GM12878 (cell line): ENCODE data around the gene PAK5.

Source experiments
- POLR2AphosphoS5 ChIP-seq: IDR thresholded peaks from 2 replicates; pipeline ENCODE4 v1.6.1; 2011; ENCODE audit warnings: mild to moderate bottlenecking, low read length, inconsistent platforms
- TF ChIP-seq, protein P1 (sequence below), 3 experiments: IDR thresholded peaks in 2 of 3; conservative IDR thresholded peaks in 1 of 3; 2 replicates each; pipeline ENCODE4 v1.5.1; 2011; ENCODE audit warnings: low read depth in 3 of 3, low read length in 3 of 3, mild to moderate bottlenecking in 3 of 3, control low read depth in 2 of 3, moderate library complexity in 2 of 3, inconsistent platforms in 1 of 3, mixed read lengths in 1 of 3; ENCODE audit not compliant: control insufficient read depth in 2 of 3, insufficient read depth in 1 of 3; ENCODE audit errors: extremely low read depth in 1 of 3
- TF ChIP-seq, protein P2 (sequence below): IDR thresholded peaks from 2 replicates; pipeline ENCODE4 v1.6.1; 2011; ENCODE audit warnings: low read depth, low read length, improper control_type of control experiment, borderline replicate concordance
- TF ChIP-seq, protein P3 (sequence below): IDR thresholded peaks from 2 replicates; pipeline ENCODE4 v1.6.1; 2012; ENCODE audit warnings: low read depth, low read length, improper control_type of control experiment

DNA sequence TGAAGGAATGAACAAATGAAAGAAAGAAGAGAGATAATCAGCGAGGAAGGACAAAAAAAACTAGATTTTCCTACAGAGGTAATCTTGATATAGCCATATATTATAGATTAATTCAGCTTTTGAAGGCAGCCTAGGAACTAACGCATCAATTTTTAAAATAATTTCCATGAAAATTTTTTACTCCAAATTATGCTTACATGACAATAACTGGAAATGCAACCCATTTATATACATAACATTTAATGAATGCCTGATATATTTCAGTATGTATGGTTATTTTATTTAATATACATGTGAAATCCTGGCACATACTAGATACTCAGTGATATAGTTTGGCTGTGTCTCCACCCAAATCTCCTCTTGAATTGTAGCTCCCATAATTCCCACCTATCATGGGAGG lies 166.8 kb downstream of the PAK5 start:
- TF ChIP-seq, protein P1, sequence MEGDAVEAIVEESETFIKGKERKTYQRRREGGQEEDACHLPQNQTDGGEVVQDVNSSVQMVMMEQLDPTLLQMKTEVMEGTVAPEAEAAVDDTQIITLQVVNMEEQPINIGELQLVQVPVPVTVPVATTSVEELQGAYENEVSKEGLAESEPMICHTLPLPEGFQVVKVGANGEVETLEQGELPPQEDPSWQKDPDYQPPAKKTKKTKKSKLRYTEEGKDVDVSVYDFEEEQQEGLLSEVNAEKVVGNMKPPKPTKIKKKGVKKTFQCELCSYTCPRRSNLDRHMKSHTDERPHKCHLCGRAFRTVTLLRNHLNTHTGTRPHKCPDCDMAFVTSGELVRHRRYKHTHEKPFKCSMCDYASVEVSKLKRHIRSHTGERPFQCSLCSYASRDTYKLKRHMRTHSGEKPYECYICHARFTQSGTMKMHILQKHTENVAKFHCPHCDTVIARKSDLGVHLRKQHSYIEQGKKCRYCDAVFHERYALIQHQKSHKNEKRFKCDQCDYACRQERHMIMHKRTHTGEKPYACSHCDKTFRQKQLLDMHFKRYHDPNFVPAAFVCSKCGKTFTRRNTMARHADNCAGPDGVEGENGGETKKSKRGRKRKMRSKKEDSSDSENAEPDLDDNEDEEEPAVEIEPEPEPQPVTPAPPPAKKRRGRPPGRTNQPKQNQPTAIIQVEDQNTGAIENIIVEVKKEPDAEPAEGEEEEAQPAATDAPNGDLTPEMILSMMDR (IDR thresholded peaks at IDR 0.05 in 2 of 3, conservative IDR thresholded peaks at IDR 0.05 in 1 of 3; ENCODE audit: control insufficient read depth in 2 of 3, extremely low read depth in 1 of 3, insufficient read depth in 1 of 3, low read depth in 3 of 3, low read length in 3 of 3), result no peak
- TF ChIP-seq, protein P2, sequence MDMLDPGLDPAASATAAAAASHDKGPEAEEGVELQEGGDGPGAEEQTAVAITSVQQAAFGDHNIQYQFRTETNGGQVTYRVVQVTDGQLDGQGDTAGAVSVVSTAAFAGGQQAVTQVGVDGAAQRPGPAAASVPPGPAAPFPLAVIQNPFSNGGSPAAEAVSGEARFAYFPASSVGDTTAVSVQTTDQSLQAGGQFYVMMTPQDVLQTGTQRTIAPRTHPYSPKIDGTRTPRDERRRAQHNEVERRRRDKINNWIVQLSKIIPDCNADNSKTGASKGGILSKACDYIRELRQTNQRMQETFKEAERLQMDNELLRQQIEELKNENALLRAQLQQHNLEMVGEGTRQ, result no peak
- TF ChIP-seq, protein P3, sequence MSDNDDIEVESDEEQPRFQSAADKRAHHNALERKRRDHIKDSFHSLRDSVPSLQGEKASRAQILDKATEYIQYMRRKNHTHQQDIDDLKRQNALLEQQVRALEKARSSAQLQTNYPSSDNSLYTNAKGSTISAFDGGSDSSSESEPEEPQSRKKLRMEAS, result no peak
- TF ChIP-seq POLR2AphosphoS5, result no peak
